Gastrocnemius medialis (tissue), 4 donors: Measurements from ENCODE around the gene ZSCAN16. TPM values are rescaled to one million over a fixed set of nuclear protein-coding genes. Genes with fewer than 3 reads are reported as not detected.
A peak's percentile ranks its signal among the peaks of the same experiment; 100 is the strongest.
"Not testable (repeated sequence)": the region's sequence is repeated elsewhere in the genome, so short reads cannot be mapped to it uniquely, and the experiment has no call there.

Experiments
- ATAC-seq, 2 donors: fragments of 150-250 bp; one replicate each; pipeline ENCODE4 v1.9.1; 2016
- DNase-seq, 2 donors: peaks; one replicate each; pipeline ENCODE4 v3.0.0-alpha.2; 2019
- H3K27ac ChIP-seq, 4 donors: fragments of 200-600 bp; sonication (generic); 1 replicate in 1 of 4; 2 replicates in 3 of 4; pipeline ENCODE4 v1.5.1; 2016 to 2018; ENCODE audit warnings: mild to moderate bottlenecking in 2 of 4, moderate library complexity in 1 of 4
- H3K27me3 ChIP-seq, 3 donors: fragments of 200-600 bp; sonication (generic) in 2 of 3; 1 replicate in 1 of 3; 2 replicates in 2 of 3; pipeline versions ENCODE4 v1.5.1 to v1.6.0; 2016 to 2019; ENCODE audit warnings: mild to moderate bottlenecking in 1 of 3, moderate library complexity in 1 of 3
- H3K36me3 ChIP-seq, 2 donors: fragments of 200-600 bp; sonication (generic) in 1 of 2; one replicate each; pipeline ENCODE4 v1.5.1; 2017 to 2018
- H3K4me1 ChIP-seq, 2 donors: fragments of 200-600 bp; sonication (generic) in 1 of 2; one replicate each; pipeline ENCODE4 v1.5.1; 2016 to 2017; ENCODE audit warnings: mild to moderate bottlenecking in 2 of 2
- H3K4me3 ChIP-seq, 4 donors: fragments of 200-600 bp; sonication (generic) in 3 of 4; 1 replicate in 1 of 4; 2 replicates in 3 of 4; pipeline ENCODE4 v1.5.1; 2016 to 2019; ENCODE audit warnings: mild to moderate bottlenecking in 2 of 4
- H3K9me3 ChIP-seq, 3 donors: fragments of 200-600 bp; sonication (generic) in 2 of 3; 1 replicate in 1 of 3; 2 replicates in 2 of 3; pipeline ENCODE4 v1.5.1; 2016 to 2019
- CTCF ChIP-seq, 5 experiments: fragments of 450-650 bp in 3 of 5; fragments of 200-600 bp in 2 of 5; sonication (generic) in 2 of 5; IDR thresholded peaks in 4 of 5; conservative IDR thresholded peaks in 1 of 5; 1 replicate in 4 of 5; 2 replicates in 1 of 5; pipeline ENCODE4 v1.5.1; 2016 to 2019; ENCODE audit warnings: antibody characterized with exemption in 5 of 5, mild to moderate bottlenecking in 3 of 5, moderate library complexity in 3 of 5
- POLR2A ChIP-seq, 2 donors: fragments of 450-650 bp; IDR thresholded peaks; one replicate each; pipeline ENCODE4 v1.6.1; 2017; ENCODE audit warnings: antibody characterized with exemption in 2 of 2, mild to moderate bottlenecking in 2 of 2, moderate library complexity in 2 of 2
- in situ Hi-C, 4 donors: fragments of 200-750 bp; cut with MboI; loops; one replicate each; pipeline versions ENCODE4 v1.15.0 to v1.8.0; 2017; ENCODE audit warnings: low sequenced_read_pairs in 4 of 4
- intact Hi-C: fragments of 100-400 bp; cut with DNase I; formaldehyde crosslinking; loops from one replicate; pipeline ENCODE4 v1.15.1; 2023; ENCODE audit warnings: low total_unique reads
- total RNA-seq, 4 donors: library from RNA; depleted of rRNA; stranded (reverse); fragments of >200 nt; gene quantifications; one replicate each; pipeline versions ENCODE4 v1.1.0 to v1.2.3, GENCODE V29; 2016

The ZSCAN16 gene
- total RNA-seq, 4 donors from 2014 or later: 1.8 to 4.2 (median 3.4) TPM

DNA sequence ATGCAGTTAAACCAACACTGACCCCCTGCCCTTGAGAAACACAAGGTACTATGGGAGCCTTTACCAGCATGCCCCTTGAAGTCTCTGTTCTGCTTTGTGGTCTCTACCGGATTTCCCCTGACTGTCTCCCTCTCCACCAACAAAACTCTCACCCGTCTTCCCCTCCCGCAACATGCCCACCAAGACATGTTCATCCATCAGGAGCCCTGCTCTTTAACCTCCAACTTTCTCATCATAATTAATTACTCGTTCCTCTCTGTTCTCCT lies 43.0 kb upstream of the ZSCAN16 start:
- peaks cover 10 to 11% of the 10 kb centered on the region in 2 donors for H3K4me1 ChIP-seq
- no peak for ATAC-seq
- no peaks in the 10 kb centered on the region for H3K27me3 ChIP-seq
- peak overlapping the region; percentile 72 to 92 (median 85) for H3K4me3 ChIP-seq
- H3K9me3 ChIP-seq: no peaks in the 10 kb centered on the region
- intact Hi-C loops (loop anchor here (1.0 to 10.0 kb wide), 5 partner anchors 23 to 609 kb away; partner anchors contain the start of gene ZNF184), in situ Hi-C loops (loop anchor here in 1 of 4 donors (10.0 kb wide), 1 partner anchor 53 kb away; no protein-coding TSS in a partner anchor)
- H3K36me3 ChIP-seq: no peaks in the 10 kb centered on the region
- TF ChIP-seq POLR2A (IDR thresholded peaks at IDR 0.05): no peak
- TF ChIP-seq CTCF (IDR thresholded peaks at IDR 0.05 in 4 of 5, conservative IDR thresholded peaks at IDR 0.05 in 1 of 5): no peak
- no peak for DNase-seq
- peak overlapping the region; percentile 84 to 90 (median 87) for H3K27ac ChIP-seq

DNA sequence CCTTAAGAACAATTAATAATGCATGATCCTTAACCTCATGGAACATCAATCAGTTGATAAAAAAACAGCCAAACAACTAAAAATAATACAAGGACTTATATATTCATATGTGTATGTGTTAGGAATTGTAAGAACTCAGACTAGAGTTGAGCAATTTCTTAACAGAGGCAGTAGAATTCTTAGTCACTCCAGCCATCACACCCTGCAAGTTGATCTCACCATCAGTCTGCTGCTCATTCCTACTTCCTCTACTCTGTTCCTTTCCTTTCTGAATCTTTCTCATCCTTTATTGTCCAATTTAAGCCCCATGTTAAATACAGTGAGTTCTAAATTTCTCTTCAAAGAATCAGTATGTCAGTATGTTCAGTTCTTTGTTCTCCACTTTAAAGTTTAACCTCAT lies 41.5 kb upstream of the ZSCAN16 start:
- H3K27me3 ChIP-seq: no peaks in the 10 kb centered on the region
- peaks cover 10 to 11% of the 10 kb centered on the region in 2 donors for H3K4me1 ChIP-seq
- no peaks in the 10 kb centered on the region for H3K36me3 ChIP-seq
- no peak for ATAC-seq
- intact Hi-C loops (loop anchor here (5.0 to 10.0 kb wide), 2 partner anchors 178 to 611 kb away; partner anchors contain the start of gene ZNF184), in situ Hi-C loops (loop anchor here in 1 of 4 donors (10.0 kb wide), 1 partner anchor 52 kb away; no protein-coding TSS in a partner anchor)
- no peak for DNase-seq
- H3K27ac ChIP-seq: no peak overlapping the region
- TF ChIP-seq CTCF (IDR thresholded peaks at IDR 0.05 in 4 of 5, conservative IDR thresholded peaks at IDR 0.05 in 1 of 5): no peak
- TF ChIP-seq POLR2A (IDR thresholded peaks at IDR 0.05): no peak
- no peaks in the 10 kb centered on the region for H3K9me3 ChIP-seq
- no peak overlapping the region for H3K4me3 ChIP-seq

- H3K4me1 ChIP-seq: no peaks in the 10 kb centered on the region
- no peak overlapping the region for H3K4me3 ChIP-seq
- in situ Hi-C loops: loop anchor here in 1 of 4 donors (10.0 kb wide), 1 partner anchor 46 kb away; no protein-coding TSS in a partner anchor
- H3K27ac ChIP-seq: no peak overlapping the region
- no peaks in the 10 kb centered on the region for H3K36me3 ChIP-seq
- no peaks in the 10 kb centered on the region for H3K9me3 ChIP-seq
- intact Hi-C loops: loop anchor here (10.0 kb wide), 1 partner anchor 184 kb away; no protein-coding TSS in a partner anchor
- ATAC-seq (no peak), DNase-seq (no peak)
- peaks cover 0 to 9% (median 0%) of the 10 kb centered on the region in 3 donors for H3K27me3 ChIP-seq
- TF ChIP-seq CTCF (IDR thresholded peaks at IDR 0.05 in 4 of 5, conservative IDR thresholded peaks at IDR 0.05 in 1 of 5): no peak
These were observed 35.4 kb upstream of the ZSCAN16 start for GRCh38 chr6:28089054-28089453.

DNA sequence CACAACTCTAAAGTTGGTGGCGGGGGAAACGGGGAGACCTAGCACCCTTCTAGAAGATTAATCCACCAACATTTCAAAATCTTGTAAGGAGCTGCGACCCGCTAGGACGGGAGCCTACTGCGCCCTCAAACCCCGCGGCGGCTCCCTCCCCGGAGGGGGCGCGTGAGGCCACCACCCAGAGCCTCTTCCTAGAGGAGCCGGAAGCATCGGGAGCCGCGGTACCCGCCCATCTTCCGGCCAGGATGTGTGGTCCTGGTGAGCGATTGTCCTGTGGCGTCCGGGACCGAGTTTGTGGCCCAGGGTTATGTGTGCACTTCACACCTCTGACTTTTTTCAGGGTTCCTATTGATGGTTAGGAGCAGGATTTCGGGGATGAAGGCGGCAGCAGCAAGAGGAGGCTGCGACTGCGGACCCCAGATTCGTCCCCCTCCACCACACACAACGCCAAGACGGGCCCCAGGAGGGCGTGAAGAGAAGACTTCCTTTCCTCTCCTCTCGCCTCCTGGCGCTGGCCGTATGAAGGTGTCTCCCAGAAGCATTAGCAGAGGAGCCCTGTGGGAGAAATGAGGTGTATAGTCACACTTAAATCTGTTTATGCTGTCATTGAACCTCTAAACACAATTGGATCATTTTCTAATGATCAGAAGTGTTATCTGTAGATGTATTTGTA lies 33.4 kb upstream of the ZSCAN16 start:
- Histone ChIP-seq H3K27ac (no peak overlapping the region), H3K27me3 (peaks cover 0 to 9% (median 0%) of the 10 kb centered on the region in 3 donors), H3K9me3 (no peaks in the 10 kb centered on the region), H3K4me1 (no peaks in the 10 kb centered on the region), H3K4me3 (peak overlapping the region; percentile 20 to 35 (median 26)), H3K36me3 (no peaks in the 10 kb centered on the region)
- in situ Hi-C loops (no loop called here), intact Hi-C loops (no loop called here)
- DNase-seq (no peak), ATAC-seq (no peak)
- TF ChIP-seq POLR2A (IDR thresholded peaks at IDR 0.05): no peak
- TF ChIP-seq CTCF (IDR thresholded peaks at IDR 0.05 in 4 of 5, conservative IDR thresholded peaks at IDR 0.05 in 1 of 5): no peak

GRCh38 chr6:28102222-28102621 lies 22.2 kb upstream of the ZSCAN16 start:
- H3K9me3 ChIP-seq, H3K4me1 ChIP-seq, H3K36me3 ChIP-seq, in situ Hi-C loops, H3K4me3 ChIP-seq, DNase-seq, H3K27ac ChIP-seq, ATAC-seq, H3K27me3 ChIP-seq: not testable (repeated sequence)
- intact Hi-C loops: loop anchor here (5.0 kb wide), 1 partner anchor 35 kb away; no protein-coding TSS in a partner anchor

- DNase-seq, H3K27me3 ChIP-seq, H3K27ac ChIP-seq, in situ Hi-C loops, H3K4me3 ChIP-seq, H3K4me1 ChIP-seq, H3K9me3 ChIP-seq, H3K36me3 ChIP-seq, ATAC-seq: not testable (repeated sequence)
- intact Hi-C loops: loop anchor here (5.0 kb wide), 1 partner anchor 35 kb away; no protein-coding TSS in a partner anchor
These were observed 21.7 kb upstream of the ZSCAN16 start for GRCh38 chr6:28102699-28103098.
